HepG2 (cell line): ENCODE data around the gene TEF. TPM values are rescaled to one million over a fixed set of nuclear protein-coding genes. Genes with fewer than 3 reads are reported as not detected.

ENCODE experiments used
- ATAC-seq: fragments of 200-7000 bp; cut with Tn5 transposase; 3 replicates; pipeline ENCODE4 v1.9.1; 2020; ENCODE audit warnings: mild to moderate bottlenecking, moderate library complexity
- BruUV-seq: library from RNA; stranded (reverse); fragments of 400-500 nt; replicated peaks from 2 replicates; lab custom pipeline; 2021; lab: Mats Ljungman, UMichigan
- CTCF ChIA-PET: fragments of 300-600 bp; formaldehyde crosslinking; extraction: SDS; loops from one replicate; lab custom pipeline; 2021; ENCODE audit warnings: low total read pairs, inconsistent platforms, low intra/inter-chr PET ratio; lab: Yijun Ruan, JAX
- POLR2A ChIA-PET: fragments of 350-600 bp; sonication (Branson Sonifier 250); formaldehyde crosslinking; loops from one replicate; lab custom pipeline; 2020; ENCODE audit warnings: antibody characterized with exemption, inconsistent platforms; lab: Yijun Ruan, JAX
- DNase-seq: peaks from one replicate; pipeline ENCODE4 v3.0.0-alpha.2; 2015; ENCODE audit warnings: low spot score
- FAIRE-seq: peaks from 3 replicates; lab custom pipeline; 2011; peaks lifted over from hg19 to GRCh38; lab: Jason Lieb, UNC
- H2AFZ ChIP-seq: one replicate; pipeline ENCODE4 v1.6.1; 2011; ENCODE audit warnings: low read length, inconsistent platforms
- H3K27ac ChIP-seq: fragments of 300-600 bp; 3 replicates; pipeline ENCODE4 v1.8.0; 2011; ENCODE audit warnings: mixed run types, mild to moderate bottlenecking, mixed read lengths, low read length, inconsistent platforms; ENCODE audit not compliant: insufficient read depth; ENCODE audit errors: extremely low read length
- H3K27me3 ChIP-seq, 2 experiments: fragments of 200-600 bp in 1 of 2; 2 replicates in 1 of 2; 3 replicates in 1 of 2; pipeline versions ENCODE4 v1.6.0 to v1.8.0; 2011; ENCODE audit warnings: low read length in 2 of 2, mild to moderate bottlenecking in 2 of 2, moderate library complexity in 2 of 2, inconsistent platforms in 1 of 2; ENCODE audit not compliant: insufficient read depth in 2 of 2, control insufficient read depth in 1 of 2
- H3K36me3 ChIP-seq, 2 experiments: fragments of 200-600 bp in 1 of 2; replicated peaks in 1 of 2; 2 replicates in 1 of 2; 3 replicates in 1 of 2; pipeline versions ENCODE4 v1.5.1 to v1.8.0; 2011; ENCODE audit warnings: low read length in 2 of 2, inconsistent platforms in 1 of 2; ENCODE audit not compliant: insufficient read depth in 2 of 2, control insufficient read depth in 1 of 2
- H3K4me1 ChIP-seq: 2 replicates; pipeline ENCODE4 v1.5.1; 2012; ENCODE audit warnings: low read length, inconsistent platforms; ENCODE audit not compliant: insufficient read depth
- H3K4me2 ChIP-seq: 2 replicates; pipeline ENCODE4 v1.6.0; 2011; ENCODE audit warnings: low read depth, low read length, inconsistent platforms
- H3K4me3 ChIP-seq, 3 experiments: fragments of 200-600 bp in 1 of 3; sonication (generic), shearing (Covaris generic) in 1 of 3; replicated peaks in 1 of 3; 2 replicates each; pipeline ENCODE4 v1.5.1; 2011 to 2016; ENCODE audit warnings: low read length in 3 of 3, inconsistent platforms in 2 of 3, low read depth in 2 of 3, mild to moderate bottlenecking in 2 of 3, control low read depth in 1 of 3, mixed read lengths in 1 of 3; ENCODE audit not compliant: insufficient read depth in 1 of 3
- H3K79me2 ChIP-seq: one replicate; pipeline ENCODE4 v1.6.1; 2011; ENCODE audit warnings: low read length, inconsistent platforms; ENCODE audit not compliant: insufficient read depth
- H3K9ac ChIP-seq: 2 replicates; pipeline ENCODE4 v1.6.0; 2011; ENCODE audit warnings: mild to moderate bottlenecking, low read depth, low read length, inconsistent platforms; ENCODE audit not compliant: insufficient read depth
- H3K9me3 ChIP-seq: 2 replicates; pipeline ENCODE4 v1.5.1; 2012; ENCODE audit warnings: mild to moderate bottlenecking, low read length
- H4K20me1 ChIP-seq: 2 replicates; pipeline ENCODE4 v1.6.0; 2011; ENCODE audit warnings: inconsistent platforms, mild to moderate bottlenecking, low read length, moderate library complexity; ENCODE audit not compliant: insufficient read depth
- ATAD3A ChIP-seq: sonication (generic); formaldehyde crosslinking; IDR thresholded peaks from 2 replicates; pipeline ENCODE4 v1.4.0; 2020; ENCODE audit warnings: missing genetic modification reagents
- ATF3 ChIP-seq: sonication (generic); formaldehyde crosslinking; IDR thresholded peaks from 2 replicates; pipeline ENCODE4 v1.4.0; 2020; ENCODE audit warnings: missing genetic modification reagents
- ATF4 ChIP-seq, 2 experiments: fragments of 450-650 bp in 1 of 2; sonication (generic) in 1 of 2; formaldehyde crosslinking; IDR thresholded peaks; 2 replicates each; pipeline versions ENCODE4 v1.5.0 to v1.8.0; 2020 to 2022; ENCODE audit warnings: mild to moderate bottlenecking in 1 of 2, missing genetic modification reagents in 1 of 2
- DR1 ChIP-seq: sonication (generic); formaldehyde crosslinking; IDR thresholded peaks from 2 replicates; pipeline ENCODE4 v1.8.0; 2021; ENCODE audit warnings: mild to moderate bottlenecking, missing genetic modification reagents, inconsistent platforms
- GATAD2A ChIP-seq: IDR thresholded peaks from 2 replicates; pipeline ENCODE4 v1.6.1; 2016
- HCFC1 ChIP-seq: fragments of 150-350 bp; IDR thresholded peaks from 2 replicates; pipeline ENCODE4 v1.6.1; 2014; ENCODE audit warnings: low read depth, low read length
- MAX ChIP-seq: IDR thresholded peaks from 2 replicates; pipeline ENCODE4 v1.6.1; 2012; ENCODE audit warnings: inconsistent platforms
- PHF20 ChIP-seq: sonication (generic); formaldehyde crosslinking; IDR thresholded peaks from 2 replicates; pipeline ENCODE4 v1.5.0; 2020; ENCODE audit warnings: mild to moderate bottlenecking, missing genetic modification reagents
- RCOR2 ChIP-seq: IDR thresholded peaks from 2 replicates; pipeline ENCODE4 v1.6.1; 2016; ENCODE audit warnings: missing biosample characterization, missing genetic modification reagents
- SRSF1 ChIP-seq: fragments of 200-400 bp; formaldehyde crosslinking; optimal IDR thresholded peaks from 2 replicates; pipeline ENCODE3; 2017; ENCODE audit warnings: mild to moderate bottlenecking, low read depth, low read length, moderate library complexity
- SUZ12 ChIP-seq: fragments of 150-350 bp; IDR thresholded peaks from 2 replicates; pipeline ENCODE4 v1.6.1; 2014; ENCODE audit warnings: low read depth, low read length
- TEAD3 ChIP-seq: optimal IDR thresholded peaks from 2 replicates; pipeline ENCODE3; 2016; ENCODE audit warnings: borderline replicate concordance
- TEF ChIP-seq: sonication (generic); formaldehyde crosslinking; IDR thresholded peaks from 2 replicates; pipeline ENCODE4 v1.5.0; 2020; ENCODE audit warnings: missing genetic modification reagents
- U2AF2 ChIP-seq: fragments of 200-400 bp; formaldehyde crosslinking; IDR thresholded peaks from 2 replicates; pipeline ENCODE4 v1.6.1; 2017; ENCODE audit warnings: low read depth, mild to moderate bottlenecking, low read length
- YY1 ChIP-seq: IDR thresholded peaks from 2 replicates; pipeline ENCODE4 v1.6.1; 2011; ENCODE audit warnings: low read length, low read depth, moderate library complexity, mild to moderate bottlenecking; ENCODE audit not compliant: insufficient read depth, insufficient replicate concordance
- ZFP37 ChIP-seq: sonication (generic); formaldehyde crosslinking; IDR thresholded peaks from 2 replicates; pipeline ENCODE4 v1.4.0; 2020; ENCODE audit warnings: missing genetic modification reagents, borderline replicate concordance
- ZNF292 ChIP-seq: sonication (generic); formaldehyde crosslinking; IDR thresholded peaks from 2 replicates; pipeline ENCODE4 v1.8.1; 2022; ENCODE audit warnings: mild to moderate bottlenecking, low read depth, missing genetic modification reagents, borderline replicate concordance
- ZNF790 ChIP-seq: sonication (generic); formaldehyde crosslinking; IDR thresholded peaks from 2 replicates; pipeline ENCODE4 v1.8.0; 2022; ENCODE audit warnings: missing genetic modification reagents, mild to moderate bottlenecking, borderline replicate concordance
- WGBS: methylation state at CpG from one replicate; pipeline ENCODE4 v1.1.6; 2017; ENCODE audit warnings: low lambda C conversion rate; 5-methylcytosine and 5-hydroxymethylcytosine counted together
- in situ Hi-C: cut with HindIII; loops from 2 replicates; pipeline ENCODE4 v1.10.0; 2017; ENCODE audit warnings: low pct_unique_long_range_greater_than_20kb; ENCODE audit not compliant: extremely low pct_ligation_motif_present
- intact Hi-C: fragments of 100-400 bp; cut with micrococcal nuclease; formaldehyde crosslinking; loops from one replicate; pipeline ENCODE4 v1.10.0; 2022; ENCODE audit not compliant: unreplicated experiment
- polyA plus RNA-seq, 8 experiments: library from polyadenylated mRNA; depleted of rRNA in 3 of 8; stranded (reverse) in 7 of 8; unstranded in 1 of 8; fragments of >200 nt; fragmentation: Illumina TruSeq in 4 of 8; extraction: Trizol in 4 of 8; gene quantifications; 2 replicates each; pipeline versions ENCODE4 v1.2.1 to v1.2.3, GENCODE V29; 2011 to 2016; ENCODE audit warnings: low read depth in 4 of 8, missing spikeins in 1 of 8, mixed read lengths in 1 of 8; ENCODE audit not compliant: insufficient read depth in 1 of 8
- total RNA-seq, 5 experiments: library from RNA; depleted of rRNA; stranded (reverse); fragments of >200 nt; fragmentation: Illumina TruSeq; extraction: Trizol; gene quantifications; 2 replicates each; pipeline ENCODE4 v1.2.3, GENCODE V29; 2016; ENCODE audit warnings: low read depth in 1 of 5

TEF gene
- total and polyA plus RNA-seq, 2 of the 13 experiments (the other 11 are each of a cell fraction or from before 2014, with no cell fraction given), result 7.6 to 11.2 TPM

- FAIRE-seq (no peak), DNase-seq (peak; percentile 39), ATAC-seq (peak; percentile 14)
- Histone ChIP-seq H3K79me2 (no peaks in the 10 kb centered on the region), H3K4me1 (peaks cover 53% of the 10 kb centered on the region), H2AFZ (no peak overlapping the region), H3K27me3 (no peaks in the 10 kb centered on the region; a peak in 1 of 5 replicates), H3K9ac (peak overlapping the region; percentile 2; the same call in 1 of the 2 replicates), H3K9me3 (no peaks in the 10 kb centered on the region), H3K36me3 (no peaks in the 10 kb centered on the region), H3K4me3 (peak overlapping the region in 2 of 3 experiments; percentile 34 to 61; a peak in 3 of 6 replicates), H4K20me1 (no peaks in the 10 kb centered on the region), H3K27ac (no peak overlapping the region), H3K4me2 (peak overlapping the region; percentile 68)
- WGBS, result 32% methylated on average over 14 of the region's 18 CpGs
- ChIA-PET POLR2A (interaction anchor here (0.9 to 7.5 kb wide), 5 partner anchors 14 to 82 kb away, joined by 3 to 135 read pairs (median 4); partner anchors contain the start of genes RANGAP1, TEF and TOB2), CTCF (no interaction called here)
- intact Hi-C loops (loop anchor here (10.0 kb wide), 1 partner anchor 63 kb away; the partner anchor contains the start of gene ZC3H7B), in situ Hi-C loops (no loop called here)
- TF ChIP-seq SUZ12 (no peak), U2AF2 (no peak), ATF3 (no peak), ZFP37 (CRISPR knock-in tag) (0 out of 2 replicates have a peak, but pooled peaks have one; percentile 36), ZNF292 (CRISPR knock-in tag) (no peak), GATAD2A (CRISPR knock-in tag) (0 out of 2 replicates have a peak, but pooled peaks have one; percentile 12), RCOR2 (no peak), HCFC1 (no peak), MAX (peak; percentile 36; the same call in 1 of the 2 replicates), SRSF1 (peak; percentile 7), TEAD3 (CRISPR knock-in tag) (peak; percentile 67), ZNF790 (CRISPR knock-in tag) (no peak), ATAD3A (CRISPR knock-in tag) (no peak), PHF20 (CRISPR knock-in tag) (no peak), ATF4 (CRISPR knock-in tag; IDR thresholded peaks at IDR 0.05) (0 out of 4 replicates have a peak, but pooled peaks of 1 of the 2 experiments have one; percentile 7), YY1 (no peak), TEF (CRISPR knock-in tag) (peak; percentile 31; the same call in 1 of the 2 replicates), DR1 (CRISPR knock-in tag) (no peak)
- BruUV-seq, result no TSS peak
Observed at GRCh38 chr22:41367680-41368542, 13.8 kb upstream of the TEF start.
